ENCODE measurements around the gene SLC66A3.

SLC66A3 gene

DNA sequence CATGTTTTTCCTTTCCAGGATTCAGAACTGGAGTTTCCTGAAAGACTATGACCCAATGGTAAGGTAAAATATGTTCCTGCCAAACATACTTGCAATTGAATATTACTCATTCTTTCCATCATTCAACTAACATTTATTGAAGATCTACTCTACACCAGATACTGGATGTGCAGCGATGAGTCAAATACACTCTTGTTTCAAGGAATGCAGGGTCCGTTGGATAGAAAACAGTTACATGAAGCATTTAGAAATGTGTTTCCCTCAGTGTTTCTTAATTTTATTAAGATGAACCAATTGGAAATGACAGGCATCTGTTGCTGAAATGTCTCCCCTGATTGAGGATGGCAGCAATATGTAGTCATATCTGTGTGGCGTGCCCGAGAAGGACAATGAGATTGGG lies 14.8 kb upstream of the SLC66A3 start:
- DNase-seq: no peak

DNA sequence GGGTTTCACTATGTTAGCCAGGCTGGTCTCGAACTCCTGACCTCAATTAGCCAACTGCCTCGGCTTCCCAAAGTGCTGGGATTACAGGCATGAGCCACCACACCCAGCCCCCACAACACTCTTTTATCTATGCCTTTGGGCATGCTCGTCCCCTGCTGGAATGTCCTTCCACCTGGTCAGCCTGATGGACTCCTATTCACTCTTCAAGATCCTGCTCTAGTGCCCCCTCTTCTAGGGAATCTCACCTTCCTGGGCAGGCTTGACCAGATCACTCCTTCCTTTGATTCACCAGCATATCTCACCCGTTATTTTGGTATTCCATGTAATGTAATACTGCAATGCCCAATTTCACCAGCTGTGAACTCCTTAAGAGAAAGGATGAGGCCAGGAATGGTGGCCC lies 13.9 kb upstream of the SLC66A3 start:
- no peak for DNase-seq

DNA sequence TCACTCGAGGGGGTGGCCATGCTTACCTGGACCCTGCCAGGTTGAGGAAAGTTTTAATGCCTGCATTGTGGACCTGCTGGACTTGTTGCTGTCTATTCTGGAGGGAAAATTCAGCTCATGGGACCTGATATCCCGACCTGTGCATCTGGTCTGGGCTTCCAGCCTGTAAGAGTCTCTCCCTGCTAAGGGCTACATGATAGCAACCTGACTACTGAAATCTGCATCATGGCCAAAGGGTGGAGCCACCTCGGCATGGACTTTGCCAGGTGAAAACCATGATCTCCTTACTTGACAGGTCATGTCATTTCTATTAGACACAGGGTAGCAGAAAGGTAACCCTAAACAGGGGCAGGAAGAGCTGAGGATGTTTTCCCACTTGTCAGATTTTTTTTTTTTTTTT lies 12.9 kb upstream of the SLC66A3 start:
- no peak for DNase-seq

DNA sequence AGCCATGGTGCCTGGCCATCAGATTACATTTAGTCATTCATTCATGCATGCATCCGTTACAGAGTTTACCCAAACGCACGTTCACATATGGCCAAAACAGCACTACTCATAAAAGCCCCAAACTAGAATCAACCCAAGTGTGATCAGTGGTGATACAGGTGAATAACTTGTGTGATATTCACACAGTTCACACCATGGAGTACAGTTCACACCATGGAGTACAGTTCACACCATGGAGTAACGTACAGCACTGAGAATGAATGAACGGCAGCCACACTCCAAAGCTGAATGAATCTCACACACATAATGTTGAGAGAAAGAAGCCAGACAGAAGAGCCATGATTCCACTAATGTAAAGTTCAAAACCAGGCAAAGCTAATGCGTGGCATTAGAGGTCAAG lies 12.3 kb upstream of the SLC66A3 start:
- no peak for DNase-seq

DNA sequence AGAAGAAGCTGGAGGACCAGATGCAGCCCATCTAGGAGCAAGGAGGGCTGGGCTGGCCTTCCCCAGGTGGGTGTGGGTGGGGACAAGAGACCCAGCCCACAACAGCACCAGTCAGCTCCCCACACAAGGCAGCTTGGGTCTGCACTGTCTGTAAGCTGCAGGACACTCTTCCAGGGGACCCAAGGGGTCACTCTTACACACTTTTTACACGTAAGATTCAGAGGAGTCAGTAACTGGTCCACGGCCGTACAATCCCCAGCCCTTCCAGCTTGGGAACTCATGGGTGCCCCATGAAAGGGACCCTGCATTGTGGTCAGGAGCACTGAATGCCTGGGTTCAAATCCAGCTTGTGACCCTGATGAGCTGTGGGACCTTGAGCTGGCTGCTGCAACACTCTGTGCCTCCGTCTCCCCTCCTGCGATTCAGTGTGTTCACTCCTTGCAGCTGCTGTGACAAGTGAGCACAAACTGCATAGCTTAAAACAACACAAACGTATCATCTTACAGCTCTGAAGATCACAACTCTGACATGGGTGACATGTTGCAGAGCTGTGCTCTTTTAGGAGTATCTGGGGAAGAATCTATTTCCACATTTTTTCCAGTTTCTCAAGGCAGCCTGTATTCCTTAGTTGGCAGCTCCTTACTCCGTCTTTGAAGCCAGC lies 11.1 kb upstream of the SLC66A3 start:
- no peak for DNase-seq

DNA sequence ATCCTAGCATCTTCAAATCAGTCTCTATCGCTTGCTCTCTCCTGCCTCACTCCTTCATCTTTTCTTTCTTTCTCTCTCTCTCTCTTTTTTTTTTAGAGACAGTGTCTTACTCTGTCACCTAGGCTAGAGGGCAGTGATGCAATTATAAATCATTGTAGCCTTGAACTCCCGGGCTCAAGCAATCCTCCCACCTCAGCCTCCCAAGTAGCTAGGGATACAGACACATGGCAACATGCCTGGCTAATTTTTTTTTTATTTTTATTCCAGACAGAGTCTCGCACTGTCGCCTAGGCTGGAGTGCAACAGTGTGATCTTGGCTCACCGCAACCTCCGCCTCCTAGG lies 10.6 kb upstream of the SLC66A3 start:
- no peak for DNase-seq

DNA sequence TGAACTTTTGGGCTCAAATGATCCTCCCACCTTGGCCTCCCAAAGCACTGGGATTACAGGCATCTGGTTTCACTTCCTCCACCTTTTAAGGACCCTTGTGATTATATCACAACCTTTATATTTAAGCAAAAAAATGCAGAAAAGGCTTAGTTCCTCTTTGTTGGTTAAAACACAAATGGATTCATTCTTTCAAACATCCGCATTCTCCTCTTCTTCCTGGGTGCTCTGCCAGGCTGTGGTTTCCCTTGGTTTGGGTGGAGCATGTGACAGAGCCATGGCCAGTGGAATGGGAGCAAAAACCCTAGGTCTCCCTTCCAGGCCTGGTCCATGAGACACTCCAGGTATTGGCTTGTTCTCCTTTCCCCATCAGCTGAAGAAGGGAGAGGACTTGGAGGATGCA lies 9.9 kb upstream of the SLC66A3 start:
- DNase-seq: no peak

DNA sequence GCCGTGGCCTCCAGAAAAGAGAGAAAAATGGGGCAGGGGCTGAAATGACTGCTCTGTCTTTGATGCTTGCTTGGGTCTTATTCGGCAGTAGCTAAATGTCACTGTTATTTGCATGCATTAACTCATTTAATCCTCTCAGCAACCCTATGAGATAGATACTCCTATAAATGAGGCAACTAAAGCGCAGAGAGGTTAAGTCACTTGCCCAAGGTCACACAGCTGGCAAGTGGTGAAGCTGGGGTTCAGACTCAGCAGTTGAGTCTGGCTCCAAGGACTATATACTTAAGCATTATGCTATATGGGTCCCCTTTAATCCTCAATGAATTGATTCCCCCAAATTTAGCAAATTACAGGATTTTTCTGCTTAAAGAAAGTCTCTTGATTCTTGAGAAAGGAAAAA lies 9.2 kb upstream of the SLC66A3 start:
- no peak for DNase-seq

DNA sequence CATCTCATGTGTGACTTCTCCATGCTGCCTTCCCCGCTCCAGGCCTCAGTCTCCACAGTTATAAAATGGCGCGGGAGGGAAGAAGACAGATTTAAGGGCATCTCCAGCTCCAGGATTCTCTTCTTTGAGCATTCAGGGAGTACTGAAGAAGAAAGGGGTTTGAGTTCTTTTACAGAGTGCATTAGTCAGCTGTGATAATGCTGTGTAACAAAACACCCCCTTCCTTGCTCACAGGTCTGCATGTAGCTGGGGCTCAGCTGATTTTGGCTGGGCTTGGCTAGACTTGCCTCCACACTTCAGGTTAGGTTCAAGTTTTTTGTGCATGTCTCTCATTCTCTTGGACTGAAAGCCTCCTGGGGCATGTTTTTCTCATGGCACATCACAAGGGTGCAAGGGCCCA lies 8.0 kb upstream of the SLC66A3 start:
- no peak for DNase-seq

DNA sequence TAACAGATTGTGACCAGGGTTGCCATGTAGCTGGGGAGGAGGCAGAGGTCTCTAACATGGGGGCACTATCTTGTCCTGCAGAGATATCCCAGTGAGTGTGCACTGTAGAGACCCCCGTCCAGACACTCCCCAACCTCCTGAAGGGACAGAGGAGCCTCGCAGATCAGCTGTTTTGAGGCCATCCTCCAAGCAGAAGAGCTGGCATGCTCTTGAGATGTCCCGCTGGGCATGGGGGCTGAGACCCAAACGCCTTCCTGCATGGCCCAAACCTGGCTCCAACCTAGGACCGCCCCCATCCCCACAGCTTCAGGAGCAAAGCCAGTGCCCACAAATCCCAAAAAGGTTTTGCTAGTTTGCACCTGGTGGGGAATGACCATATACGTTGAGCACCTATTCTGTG lies 2.7 kb upstream of the SLC66A3 start:
- DNase-seq: no peak

DNA sequence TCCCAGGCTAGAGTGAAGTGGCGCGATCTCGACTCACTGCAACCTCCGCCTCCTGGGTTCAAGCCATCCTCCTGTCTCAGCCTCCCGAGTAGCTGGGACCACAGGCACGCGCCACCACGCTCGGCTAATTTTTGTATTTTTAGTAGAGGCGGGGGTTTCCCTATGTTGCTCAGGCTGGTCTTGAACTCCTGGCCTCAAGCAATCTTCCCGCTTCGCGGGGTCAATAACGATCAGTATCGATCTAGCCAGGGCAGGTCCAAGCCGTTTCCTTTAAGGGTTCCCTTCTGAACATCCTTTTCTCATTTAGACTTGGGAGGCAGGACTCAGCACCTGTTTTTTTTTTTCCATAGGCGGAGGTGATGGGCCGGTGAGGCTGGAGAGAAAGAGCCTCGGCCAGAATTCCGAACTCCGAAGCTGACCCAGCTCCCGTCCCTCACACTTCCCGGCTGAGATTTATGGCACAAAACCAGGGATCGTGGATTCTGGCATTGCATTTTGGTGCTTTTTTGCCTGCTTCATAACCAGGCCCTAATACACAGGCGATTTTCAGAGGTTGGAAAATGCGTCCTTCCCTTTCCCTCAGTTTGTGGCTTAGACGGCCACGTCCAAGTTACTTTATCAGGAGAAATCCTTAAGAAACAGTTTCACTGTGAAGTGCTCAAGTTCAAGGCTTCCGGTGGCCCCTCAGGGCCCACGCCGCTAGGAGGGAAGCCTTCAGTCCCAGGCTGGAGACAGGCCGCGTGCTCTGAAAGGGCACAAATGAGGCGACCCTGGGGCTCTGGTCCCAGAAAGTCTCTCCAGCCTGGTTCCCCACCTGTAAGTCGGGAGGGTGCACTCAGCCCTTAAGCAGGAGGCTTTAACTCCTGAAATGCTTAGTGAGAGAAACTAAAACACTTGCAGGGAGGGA lies 998 bp upstream of the SLC66A3 start:
- DNase-seq: no peak

DNA sequence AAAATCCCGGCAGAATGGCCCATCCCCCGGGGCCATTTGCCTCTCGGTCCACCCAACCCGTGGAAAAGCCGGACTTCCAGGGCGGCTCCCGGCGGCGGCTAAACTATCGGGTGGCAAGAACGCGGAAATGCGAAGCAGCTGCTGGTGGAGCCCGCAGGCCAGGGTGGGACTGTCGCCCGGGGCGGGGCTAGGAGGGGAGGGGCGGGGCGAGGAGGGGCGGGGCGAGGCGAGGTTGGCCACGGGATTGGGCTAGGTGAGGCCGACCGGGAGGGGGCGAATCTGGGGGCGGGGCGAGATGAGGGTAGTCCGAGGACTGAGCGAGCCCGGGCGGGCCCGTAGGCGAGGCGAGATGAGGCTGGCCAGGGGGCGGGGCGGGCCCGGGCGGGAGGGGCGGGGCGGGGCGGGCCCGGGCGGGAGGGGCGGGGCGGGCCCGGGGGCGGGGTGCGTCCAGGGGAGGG lies 315 bp upstream of the SLC66A3 start:
- peak; percentile 97 to 98 for DNase-seq

DNA sequence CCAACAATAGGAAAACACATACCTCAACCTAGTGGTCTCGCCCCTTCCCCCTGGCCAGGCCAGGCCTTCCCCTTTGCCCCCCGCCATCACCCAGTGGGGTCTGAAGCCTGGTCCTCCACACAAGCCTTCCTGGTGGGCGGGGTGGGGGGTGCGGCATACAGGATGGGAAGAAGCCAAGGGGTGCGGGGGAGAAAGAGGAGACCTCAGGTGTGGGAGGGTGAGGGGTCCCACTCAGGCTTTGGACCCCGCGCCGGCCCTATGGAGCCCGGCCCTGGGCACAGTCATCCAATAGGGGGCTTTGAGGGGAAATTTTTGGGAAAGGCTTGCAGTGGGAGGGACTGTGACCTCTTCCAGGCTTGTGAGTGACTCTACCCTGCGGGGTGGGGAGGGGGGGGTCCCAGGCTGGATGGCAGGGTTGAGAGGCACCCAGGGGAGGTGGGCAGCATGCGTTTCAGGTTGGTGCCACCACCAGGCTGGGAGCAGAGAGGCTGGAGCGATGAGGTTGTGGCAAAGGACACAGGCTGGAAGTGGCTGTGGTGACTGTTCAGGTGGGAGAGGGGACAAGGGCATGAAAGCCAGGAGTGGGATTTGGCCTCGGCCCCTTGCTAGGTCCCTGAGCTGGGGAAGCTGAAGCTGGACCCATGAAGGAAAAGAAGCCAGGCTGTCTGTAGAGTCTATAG lies 1.3 kb downstream of the SLC66A3 start:
- DNase-seq: no peak

DNA sequence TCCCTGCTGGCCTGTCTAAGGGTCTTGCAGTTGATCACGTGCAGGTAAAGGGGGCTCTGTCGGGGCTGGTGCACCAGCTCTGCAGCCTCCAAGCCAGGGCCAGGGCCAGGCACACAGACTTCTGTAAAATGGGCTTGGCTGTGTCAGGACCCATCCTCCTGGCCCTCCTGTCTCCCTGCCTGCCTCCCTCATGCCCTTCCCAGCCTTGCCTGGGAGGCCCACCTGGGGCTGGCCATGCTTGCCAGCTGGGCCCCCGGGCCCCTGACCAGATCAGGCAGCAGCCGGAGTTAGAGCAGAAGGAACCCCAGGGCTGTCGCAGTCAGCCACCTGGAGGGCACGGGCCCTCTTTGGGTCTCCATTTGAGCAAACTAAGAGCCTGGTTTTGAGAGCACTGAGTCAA lies 2.0 kb downstream of the SLC66A3 start:
- DNase-seq: no peak

DNA sequence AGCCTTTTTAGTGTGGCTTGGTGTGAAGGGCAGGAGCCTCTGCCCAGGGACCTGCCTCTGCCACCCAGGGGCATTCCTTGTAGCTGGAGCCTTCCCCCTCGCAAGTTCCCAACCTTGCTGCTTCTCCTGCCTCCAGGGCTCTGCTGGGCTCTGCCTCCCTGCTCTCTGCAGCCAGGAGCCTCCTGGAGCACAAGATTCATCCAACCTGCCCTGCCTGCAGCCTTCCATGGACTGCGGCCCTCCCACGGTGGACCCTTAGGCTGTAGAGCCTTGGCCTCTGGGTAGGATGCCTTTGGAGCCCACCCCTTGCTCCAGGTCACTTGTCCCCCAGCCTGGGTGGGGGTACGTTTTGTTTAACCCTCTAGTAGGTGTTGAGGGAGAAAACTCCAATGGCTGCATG lies 2.5 kb downstream of the SLC66A3 start:
- DNase-seq: no peak

DNA sequence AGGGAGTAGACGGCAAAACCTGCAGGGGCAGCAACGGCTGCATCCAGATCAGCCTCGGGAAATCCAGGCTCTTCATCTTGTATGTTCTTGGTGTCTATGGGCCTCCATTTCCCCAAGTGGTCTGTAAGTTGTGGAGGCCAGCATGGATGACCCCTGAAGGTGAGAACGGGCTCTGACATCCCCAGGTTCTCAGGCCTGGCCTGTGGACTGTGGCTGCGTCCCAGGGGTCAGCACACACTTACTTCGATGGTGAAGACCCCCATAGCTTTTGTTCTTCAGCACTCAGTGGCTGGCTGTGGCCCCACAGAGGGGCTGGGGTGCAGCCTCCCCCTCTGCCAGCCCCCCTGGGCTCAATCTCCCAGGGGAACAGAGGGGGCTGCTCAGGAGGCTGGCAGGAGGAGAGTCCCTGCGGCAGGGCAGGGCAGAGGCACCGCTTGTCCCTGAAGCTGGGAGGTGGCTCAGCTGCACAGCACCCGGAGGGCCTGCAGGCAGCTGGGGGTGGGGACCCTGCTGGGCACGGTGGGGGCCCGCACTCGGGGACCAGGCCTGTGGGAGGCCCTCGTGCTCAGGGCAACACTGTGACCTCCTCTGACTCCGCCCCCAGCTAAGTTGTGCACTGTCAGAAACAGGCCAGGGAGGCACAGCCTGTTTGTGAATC lies 3.8 kb downstream of the SLC66A3 start:
- no peak for DNase-seq

DNA sequence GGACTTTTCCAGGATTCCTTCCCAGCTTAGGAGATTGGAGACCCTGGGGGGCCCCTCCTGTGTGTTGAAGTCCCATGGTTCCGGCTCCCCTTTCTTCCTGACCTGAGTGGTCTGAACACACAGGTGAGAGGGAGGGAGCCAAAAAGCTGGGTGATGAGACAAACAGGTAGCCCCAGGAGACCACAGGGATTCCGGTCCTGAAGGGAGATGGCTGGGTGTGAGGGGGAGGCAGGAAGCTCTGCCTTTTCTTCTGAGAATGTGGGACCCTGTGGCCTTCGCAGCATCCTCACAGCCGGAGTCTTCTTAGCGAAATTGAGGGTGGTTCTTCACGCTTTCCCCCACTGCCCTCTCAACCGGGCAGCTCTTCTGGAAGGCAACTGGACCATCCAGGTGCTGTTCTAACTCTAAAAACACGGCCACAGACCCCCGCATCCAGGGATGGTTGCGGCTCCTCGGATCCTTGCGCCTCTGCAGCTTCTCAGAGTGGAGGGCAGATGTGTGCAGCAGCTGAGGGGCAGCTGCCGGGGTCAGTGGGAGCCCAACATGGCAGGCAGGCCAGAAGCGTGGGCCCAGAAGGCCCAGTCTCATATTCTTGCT lies 4.4 kb downstream of the SLC66A3 start:
- DNase-seq: no peak

DNA sequence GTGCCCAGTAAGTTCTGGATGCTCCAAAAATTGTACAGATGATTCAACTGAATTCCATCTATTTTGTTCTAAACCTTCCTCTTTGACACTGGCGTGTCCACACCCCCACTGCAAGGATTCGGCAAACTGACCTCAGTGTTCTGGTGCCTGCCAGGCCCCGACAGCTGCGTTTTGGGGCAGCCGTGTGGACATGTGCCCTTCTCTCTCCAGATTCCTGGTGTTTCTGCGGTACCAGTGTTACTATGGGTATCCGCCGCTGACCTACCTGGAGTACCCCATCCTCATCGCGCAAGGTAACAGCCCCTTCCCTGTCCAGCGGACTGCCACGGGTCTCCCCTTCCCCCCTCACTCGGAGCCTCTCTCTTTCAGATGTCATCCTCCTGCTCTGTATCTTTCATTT lies 5.0 kb downstream of the SLC66A3 start:
- no peak for DNase-seq

DNA sequence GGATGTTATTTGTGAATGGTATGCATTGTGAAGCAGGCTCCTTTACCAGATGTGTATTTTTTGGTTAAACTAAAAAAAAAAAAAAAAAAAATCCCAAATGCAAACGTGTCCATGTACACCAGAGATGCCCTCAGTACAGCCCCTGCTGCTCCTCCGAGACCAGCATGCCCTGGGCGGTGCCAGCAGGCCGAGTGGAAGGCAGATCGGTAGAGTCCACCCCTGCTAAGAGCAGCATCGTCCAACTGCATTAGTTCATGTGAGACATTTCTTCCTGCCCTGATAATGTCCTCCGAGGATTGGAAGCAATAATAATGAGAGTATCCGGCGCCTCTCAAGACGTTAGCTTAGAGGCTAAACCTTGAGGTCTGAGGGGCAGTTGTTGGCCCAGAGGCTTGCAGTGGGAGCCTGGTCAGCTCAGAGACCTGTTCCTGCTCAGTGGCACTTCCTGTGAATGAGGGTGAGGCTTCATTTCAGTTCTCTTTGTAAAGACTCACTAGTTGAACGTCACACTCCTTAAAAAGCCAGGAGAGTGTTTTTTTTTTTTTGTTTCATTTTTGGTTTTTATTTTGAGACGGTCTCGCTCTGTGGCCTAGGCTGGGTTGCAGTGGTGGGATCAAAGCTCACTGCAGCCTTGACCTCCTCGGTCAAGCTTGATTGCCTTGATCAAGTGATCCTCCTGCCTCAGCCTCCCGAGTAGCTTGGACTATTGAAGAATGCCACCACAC lies 5.6 kb downstream of the SLC66A3 start:
- peak in 1 of 2 donors; percentile 43 for DNase-seq

DNA sequence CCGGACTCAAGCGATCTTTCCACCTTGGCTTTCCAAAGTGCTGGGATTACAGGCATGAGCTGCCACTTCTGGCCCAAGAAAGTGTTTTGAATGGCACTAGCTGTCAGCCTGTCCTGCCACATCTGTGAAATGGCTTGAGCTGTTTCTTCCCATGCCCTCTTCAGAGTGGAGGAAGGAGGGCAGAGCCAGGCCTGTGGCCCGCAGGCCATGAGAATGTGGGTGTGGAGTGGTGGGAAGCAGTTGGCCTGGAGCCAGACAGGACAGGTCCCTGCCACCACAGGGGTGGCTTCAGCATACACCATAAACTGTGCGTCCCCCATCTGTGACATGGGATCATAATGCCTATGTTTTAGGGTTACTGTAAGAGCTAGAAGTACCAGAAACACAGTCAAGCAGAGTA lies 6.5 kb downstream of the SLC66A3 start:
- DNase-seq: no peak

DNA sequence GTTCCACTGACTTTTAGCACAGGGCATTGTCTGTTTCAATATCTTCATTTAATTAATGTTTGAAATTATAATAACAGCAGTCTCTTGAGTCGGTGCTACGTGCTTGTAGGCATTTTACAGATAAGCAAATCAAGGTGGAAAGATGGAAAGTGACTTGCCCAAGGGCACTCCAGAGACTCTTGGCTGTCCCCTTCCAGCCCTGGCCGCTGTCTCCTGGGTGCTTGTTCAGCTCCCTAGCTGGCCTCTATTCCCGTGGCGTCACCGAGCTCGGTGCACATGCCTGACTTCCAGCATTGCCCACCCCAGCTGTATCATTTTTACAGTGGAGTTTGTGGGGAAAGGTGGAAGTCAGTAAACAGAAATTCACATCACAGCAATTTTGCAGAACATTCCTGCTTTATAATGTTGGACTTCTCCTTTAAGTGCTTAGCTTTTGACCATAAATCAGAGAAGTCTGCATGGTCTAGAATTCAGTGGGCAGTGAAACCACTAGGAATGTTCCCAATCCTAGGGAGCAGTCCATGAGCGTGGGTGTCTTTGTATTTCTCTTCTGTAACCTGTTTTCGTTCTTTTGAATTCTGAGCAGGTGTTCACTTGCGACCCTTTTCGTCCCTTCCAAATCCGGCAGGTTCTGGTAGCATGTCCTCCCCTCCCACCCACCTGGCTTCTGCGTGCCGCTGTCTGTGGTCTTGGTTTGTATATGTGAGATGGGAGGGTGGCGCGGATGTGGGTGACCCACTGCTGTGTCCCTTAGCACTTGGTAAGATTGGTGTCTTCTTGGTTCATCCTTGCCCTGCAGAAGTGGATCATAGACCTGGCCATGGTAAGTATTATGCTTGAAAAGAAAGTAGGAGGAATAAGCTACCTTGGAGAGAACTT lies 8.4 kb downstream of the SLC66A3 start:
- DNase-seq: no peak
